ENCODE data around the gene AUP1. TPM values are rescaled to one million over a fixed set of nuclear protein-coding genes. Genes with fewer than 3 reads are reported as not detected.

AUP1 gene
- total RNA-seq, 1 donor from 2014 or later, result 99.5 TPM

DNA sequence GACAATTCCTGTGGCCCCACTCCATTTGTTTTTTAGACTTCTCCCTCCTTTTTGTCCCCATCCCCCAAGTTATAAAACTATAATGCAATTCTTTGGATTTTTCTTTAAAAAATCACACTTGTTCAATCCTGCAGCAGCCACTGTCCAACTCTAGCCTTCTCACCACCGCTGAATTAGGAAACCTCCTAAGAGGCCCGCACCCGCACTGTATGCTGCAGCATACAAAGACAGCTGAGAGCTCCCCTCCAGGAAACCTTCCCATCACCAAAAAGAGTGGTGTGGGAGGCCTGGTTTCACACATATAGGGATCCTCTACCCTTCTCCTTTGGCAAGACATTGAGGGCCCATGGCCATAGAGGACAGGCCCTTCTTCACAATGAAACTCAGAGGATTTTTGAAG, 24.9 kb downstream of the AUP1 start:
- Mint-ChIP-seq H3K27me3 (ENCODE audit: unreplicated experiment) (peaks cover 37% of the 10 kb centered on the region), H3K4me1 (ENCODE audit: low read depth, unreplicated experiment) (peaks cover 23% of the 10 kb centered on the region), H3K9me3 (ENCODE audit: unreplicated experiment) (peaks cover 32% of the 10 kb centered on the region), H3K4me3 (ENCODE audit: unreplicated experiment) (peak overlapping the region; percentile 66), H3K36me3 (ENCODE audit: unreplicated experiment) (peaks cover 8% of the 10 kb centered on the region), H3K27ac (ENCODE audit: unreplicated experiment) (no peak overlapping the region)
- TF ChIP-seq, protein P1, sequence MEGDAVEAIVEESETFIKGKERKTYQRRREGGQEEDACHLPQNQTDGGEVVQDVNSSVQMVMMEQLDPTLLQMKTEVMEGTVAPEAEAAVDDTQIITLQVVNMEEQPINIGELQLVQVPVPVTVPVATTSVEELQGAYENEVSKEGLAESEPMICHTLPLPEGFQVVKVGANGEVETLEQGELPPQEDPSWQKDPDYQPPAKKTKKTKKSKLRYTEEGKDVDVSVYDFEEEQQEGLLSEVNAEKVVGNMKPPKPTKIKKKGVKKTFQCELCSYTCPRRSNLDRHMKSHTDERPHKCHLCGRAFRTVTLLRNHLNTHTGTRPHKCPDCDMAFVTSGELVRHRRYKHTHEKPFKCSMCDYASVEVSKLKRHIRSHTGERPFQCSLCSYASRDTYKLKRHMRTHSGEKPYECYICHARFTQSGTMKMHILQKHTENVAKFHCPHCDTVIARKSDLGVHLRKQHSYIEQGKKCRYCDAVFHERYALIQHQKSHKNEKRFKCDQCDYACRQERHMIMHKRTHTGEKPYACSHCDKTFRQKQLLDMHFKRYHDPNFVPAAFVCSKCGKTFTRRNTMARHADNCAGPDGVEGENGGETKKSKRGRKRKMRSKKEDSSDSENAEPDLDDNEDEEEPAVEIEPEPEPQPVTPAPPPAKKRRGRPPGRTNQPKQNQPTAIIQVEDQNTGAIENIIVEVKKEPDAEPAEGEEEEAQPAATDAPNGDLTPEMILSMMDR (IDR thresholded peaks at IDR 0.05; ENCODE audit: partially characterized antibody, unreplicated experiment), result no peak
- no peak for DNase-seq

DNA sequence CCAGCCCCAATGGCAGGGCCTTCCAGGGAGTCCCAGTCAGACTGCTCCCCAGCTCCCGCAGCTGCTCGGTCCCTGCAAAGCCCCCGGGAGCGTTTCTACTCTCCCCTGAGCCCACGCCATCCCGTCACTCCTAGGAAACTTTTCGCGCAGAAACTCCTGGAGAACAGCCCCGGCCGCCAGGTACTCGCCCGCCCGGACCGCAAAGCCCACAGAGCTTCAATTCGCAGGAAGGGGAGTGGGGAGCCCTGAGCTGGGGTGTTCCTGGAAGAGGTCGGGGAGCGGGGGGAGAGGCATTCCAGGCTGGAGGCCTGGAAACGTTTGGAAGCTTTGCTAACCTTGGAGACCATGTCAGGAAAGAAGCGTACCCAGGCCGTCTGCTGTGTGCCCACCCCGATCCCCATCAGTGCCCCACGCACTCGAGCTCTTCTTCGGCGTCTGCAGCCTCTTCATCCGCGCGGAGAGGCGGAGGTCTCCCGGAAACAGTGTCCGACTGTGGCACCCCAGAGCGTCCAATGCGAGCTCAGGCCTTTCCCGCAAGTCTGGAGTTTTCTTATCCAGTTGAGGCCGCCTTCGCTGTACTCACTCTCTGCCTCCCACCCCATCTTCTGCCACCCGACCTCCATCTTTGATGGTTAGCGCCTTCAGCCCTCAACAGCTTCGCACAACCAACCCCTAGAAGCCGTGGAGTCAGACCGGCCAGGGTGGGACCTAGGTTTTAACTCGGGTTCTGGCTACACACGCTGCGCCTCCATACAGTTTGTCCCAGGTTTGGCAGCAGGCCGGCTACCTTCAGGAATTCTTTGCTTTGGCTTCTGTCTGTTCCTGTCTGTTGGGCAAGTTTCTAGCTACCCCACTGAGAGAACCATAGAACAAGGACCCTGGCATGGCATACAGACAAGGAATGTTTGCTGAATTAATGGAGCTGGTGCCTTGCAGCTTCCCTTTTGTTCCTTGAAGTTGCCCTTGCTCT, 25.7 kb downstream of the AUP1 start:
- H3K27ac Mint-ChIP-seq (ENCODE audit: unreplicated experiment), result no peak overlapping the region
- H3K27me3 Mint-ChIP-seq (ENCODE audit: unreplicated experiment), result peaks cover 40% of the 10 kb centered on the region
- peaks cover 8% of the 10 kb centered on the region for H3K36me3 Mint-ChIP-seq (ENCODE audit: unreplicated experiment)
- H3K9me3 Mint-ChIP-seq (ENCODE audit: unreplicated experiment), result peaks cover 29% of the 10 kb centered on the region
- TF ChIP-seq, protein P1 (IDR thresholded peaks at IDR 0.05; ENCODE audit: partially characterized antibody, unreplicated experiment), result no peak
- DNase-seq, result no peak
- H3K4me3 Mint-ChIP-seq (ENCODE audit: unreplicated experiment), result peak overlapping the region; percentile 74
- H3K4me1 Mint-ChIP-seq (ENCODE audit: low read depth, unreplicated experiment), result peaks cover 24% of the 10 kb centered on the region

DNA sequence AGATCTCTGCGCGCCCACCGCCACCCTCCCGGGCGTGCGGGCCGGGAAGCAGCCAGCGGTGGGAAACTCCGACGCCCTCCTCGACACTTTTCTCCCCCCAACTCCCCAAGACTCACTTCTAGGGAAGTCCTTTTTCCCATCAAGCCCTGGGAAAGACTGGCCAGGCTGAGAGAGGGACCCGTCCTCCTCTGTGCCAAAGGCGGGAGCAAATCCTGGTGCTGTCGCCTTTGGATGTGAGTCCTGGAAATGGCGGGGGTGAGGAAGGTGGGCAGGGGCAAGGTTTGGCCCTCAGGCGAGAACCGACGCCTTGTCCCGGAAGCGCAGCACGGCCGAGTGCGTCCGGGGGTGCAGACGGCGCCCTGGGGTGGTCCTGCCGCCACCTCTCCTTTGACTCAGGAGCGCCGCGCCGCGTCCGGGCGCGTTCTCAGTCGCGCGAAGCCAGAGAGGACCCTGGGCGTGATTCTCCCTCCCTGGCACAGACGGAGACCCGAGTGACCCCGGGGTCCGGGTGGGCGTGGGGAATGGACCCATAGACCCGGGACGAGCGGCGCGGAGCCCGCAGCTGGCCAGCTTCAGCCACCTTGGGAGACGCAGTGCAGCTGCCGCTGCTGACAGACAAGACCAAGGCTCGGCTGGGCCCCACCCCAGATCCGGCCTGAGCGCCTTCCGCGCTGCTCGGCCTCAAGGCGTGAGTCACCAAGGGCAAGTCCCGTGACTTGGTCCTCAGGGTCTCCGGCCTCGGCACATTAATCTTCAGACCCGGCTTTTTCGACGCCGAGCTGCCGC, 26.6 kb downstream of the AUP1 start:
- Mint-ChIP-seq H3K4me1 (ENCODE audit: low read depth, unreplicated experiment) (peaks cover 19% of the 10 kb centered on the region), H3K9me3 (ENCODE audit: unreplicated experiment) (peaks cover 22% of the 10 kb centered on the region), H3K4me3 (ENCODE audit: unreplicated experiment) (peak overlapping the region; percentile 82), H3K36me3 (ENCODE audit: unreplicated experiment) (peaks cover 8% of the 10 kb centered on the region), H3K27me3 (ENCODE audit: unreplicated experiment) (peaks cover 40% of the 10 kb centered on the region), H3K27ac (ENCODE audit: unreplicated experiment) (no peak overlapping the region)
- DNase-seq, result peak; percentile 64
- TF ChIP-seq, protein P1 (IDR thresholded peaks at IDR 0.05; ENCODE audit: partially characterized antibody, unreplicated experiment), result no peak

DNA sequence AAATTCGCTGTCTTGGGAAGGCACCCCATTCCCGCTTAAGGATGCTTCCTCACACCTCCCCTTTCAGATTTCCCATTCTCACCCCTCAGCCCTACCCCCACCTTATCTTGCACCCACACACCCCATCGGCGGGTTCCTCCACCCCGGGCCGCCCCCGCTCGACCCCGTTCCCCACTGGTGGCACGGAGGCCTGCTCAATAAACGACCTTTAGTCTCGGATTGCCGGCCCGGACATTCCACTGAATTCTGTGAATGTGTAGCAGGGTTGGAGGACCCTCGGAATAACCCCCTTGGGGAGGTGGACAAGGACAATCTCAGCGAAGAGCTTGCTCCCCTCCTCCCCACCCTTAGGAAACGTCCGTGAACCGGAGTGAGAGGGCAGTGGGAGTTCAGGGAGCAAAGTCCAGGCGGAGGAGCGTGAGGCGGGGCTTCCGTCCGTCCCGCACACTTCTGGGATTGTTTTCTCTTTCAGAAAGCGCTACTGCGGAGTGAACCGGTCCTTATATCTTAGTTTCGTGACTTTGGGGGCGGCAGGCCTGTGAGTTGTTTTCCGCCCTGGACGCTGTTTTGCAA, 27.3 kb downstream of the AUP1 start:
- TF ChIP-seq, protein P1 (IDR thresholded peaks at IDR 0.05; ENCODE audit: partially characterized antibody, unreplicated experiment), result no peak
- Mint-ChIP-seq H3K27me3 (ENCODE audit: unreplicated experiment) (peaks cover 38% of the 10 kb centered on the region), H3K36me3 (ENCODE audit: unreplicated experiment) (peaks cover 8% of the 10 kb centered on the region), H3K4me1 (ENCODE audit: low read depth, unreplicated experiment) (peaks cover 19% of the 10 kb centered on the region), H3K9me3 (ENCODE audit: unreplicated experiment) (peaks cover 15% of the 10 kb centered on the region), H3K4me3 (ENCODE audit: unreplicated experiment) (peak overlapping the region; percentile 82), H3K27ac (ENCODE audit: unreplicated experiment) (no peak overlapping the region)
- DNase-seq, result no peak

All from glutamatergic neuron (in vitro differentiated cells).